ENCODE results near the gene AMER2. TPM values are rescaled to one million over a fixed set of nuclear protein-coding genes. Genes with fewer than 3 reads are reported as not detected.

AMER2 gene
- total and polyA plus RNA-seq, 2 experiments from 2014 or later = not detected

DNA sequence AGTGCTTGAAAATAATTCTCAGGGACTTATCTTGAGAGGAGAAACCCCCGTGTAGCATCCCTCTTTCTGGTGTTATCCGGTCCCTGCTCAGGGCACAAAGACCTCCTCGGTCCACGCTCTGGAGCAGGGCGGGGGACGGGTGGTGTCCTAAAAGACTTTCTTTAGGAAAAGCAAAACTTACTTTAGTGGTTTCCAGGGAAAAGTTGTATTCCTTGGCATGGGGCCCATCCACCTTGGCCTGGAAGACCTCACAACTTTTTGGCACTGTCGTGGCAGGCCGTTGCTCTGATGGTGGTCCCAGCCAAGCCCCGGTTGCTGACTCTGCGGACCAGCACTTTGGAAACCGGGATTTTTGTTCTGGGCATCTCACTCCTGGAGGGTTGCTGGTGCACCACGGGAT, 2.7 kb downstream of the AMER2 start:
- H3K9me3 ChIP-seq (ENCODE audit: low read depth) = no peaks in the 10 kb centered on the region
- H2AFZ ChIP-seq = no peak overlapping the region
- in situ Hi-C loops (cut with MboI) = no loop called here
- no peaks in the 10 kb centered on the region for H3K9me2 ChIP-seq (ENCODE audit: insufficient read depth)
- peaks cover 68% of the 10 kb centered on the region for H3K27me3 ChIP-seq (replicated peaks; ENCODE audit: insufficient read depth)
- no peaks in the 10 kb centered on the region for H3F3A ChIP-seq (ENCODE audit: insufficient read depth)
- H3K4me2 ChIP-seq (ENCODE audit: unreplicated experiment) = no peak overlapping the region
- TF ChIP-seq EZH2phosphoT487 (IDR thresholded peaks at IDR 0.05; ENCODE audit: insufficient read depth, low read depth) (no peak), EZH2 (IDR thresholded peaks at IDR 0.05; ENCODE audit: insufficient read depth, poor library complexity, severe bottlenecking) (no peak)
- H3K4me1 ChIP-seq (ENCODE audit: insufficient read depth) = no peaks in the 10 kb centered on the region
- no peak overlapping the region for H3K27ac ChIP-seq
- no peaks in the 10 kb centered on the region for H3K79me2 ChIP-seq (ENCODE audit: insufficient read depth)
- no peak overlapping the region for H3K4me3 ChIP-seq
- H3K36me3 ChIP-seq (ENCODE audit: low read depth) = no peaks in the 10 kb centered on the region
- H4K20me1 ChIP-seq (ENCODE audit: insufficient read depth) = no peaks in the 10 kb centered on the region
- no peak overlapping the region for H3K9ac ChIP-seq
- no peak for DNase-seq
- 71 to 74% methylated on average over 12 of the region's 12 CpGs for WGBS, 2 experiments (ENCODE audit: low coverage in 1 of 2, low lambda C conversion rate in 2 of 2, missing lambda C conversion rate in 2 of 2)

DNA sequence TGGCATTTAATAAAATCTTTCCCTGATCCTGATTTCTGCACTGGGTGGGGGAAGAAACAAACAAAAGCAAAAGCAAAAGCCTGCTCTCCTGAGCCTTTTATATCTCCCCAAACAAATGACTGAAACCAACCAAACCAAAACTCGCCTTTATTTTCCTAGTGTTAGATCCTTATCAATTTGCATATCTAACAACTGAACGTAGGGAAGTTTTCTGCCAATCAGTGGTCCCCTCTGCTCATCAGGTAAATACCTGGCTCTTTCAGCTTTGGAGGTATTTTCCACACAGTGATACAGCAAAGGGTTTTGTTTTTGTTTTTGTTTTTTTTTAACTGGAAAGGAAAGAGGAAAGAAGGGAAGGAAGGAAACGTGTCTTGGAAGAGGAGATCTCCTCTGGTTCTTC, 3.3 kb downstream of the AMER2 start:
- Histone ChIP-seq H3K4me1 (ENCODE audit: insufficient read depth) (no peaks in the 10 kb centered on the region), H3K4me3 (no peak overlapping the region), H3K9ac (no peak overlapping the region), H4K20me1 (ENCODE audit: insufficient read depth) (no peaks in the 10 kb centered on the region), H3F3A (ENCODE audit: insufficient read depth) (no peaks in the 10 kb centered on the region), H3K4me2 (ENCODE audit: unreplicated experiment) (no peak overlapping the region), H3K36me3 (ENCODE audit: low read depth) (no peaks in the 10 kb centered on the region), H3K9me3 (ENCODE audit: low read depth) (no peaks in the 10 kb centered on the region), H3K9me2 (ENCODE audit: insufficient read depth) (no peaks in the 10 kb centered on the region), H3K27me3 (replicated peaks; ENCODE audit: insufficient read depth) (peaks cover 67% of the 10 kb centered on the region), H3K79me2 (ENCODE audit: insufficient read depth) (no peaks in the 10 kb centered on the region), H2AFZ (no peak overlapping the region), H3K27ac (no peak overlapping the region)
- 13 to 20% methylated on average over 3 of the region's 3 CpGs for WGBS, 2 experiments (ENCODE audit: low coverage in 1 of 2, low lambda C conversion rate in 2 of 2, missing lambda C conversion rate in 2 of 2)
- no peak for TF ChIP-seq EZH2phosphoT487 (IDR thresholded peaks at IDR 0.05; ENCODE audit: insufficient read depth, low read depth)
- no peak for TF ChIP-seq EZH2 (IDR thresholded peaks at IDR 0.05; ENCODE audit: insufficient read depth, poor library complexity, severe bottlenecking)
- in situ Hi-C loops (cut with MboI) = no loop called here
- DNase-seq = no peak

DNA sequence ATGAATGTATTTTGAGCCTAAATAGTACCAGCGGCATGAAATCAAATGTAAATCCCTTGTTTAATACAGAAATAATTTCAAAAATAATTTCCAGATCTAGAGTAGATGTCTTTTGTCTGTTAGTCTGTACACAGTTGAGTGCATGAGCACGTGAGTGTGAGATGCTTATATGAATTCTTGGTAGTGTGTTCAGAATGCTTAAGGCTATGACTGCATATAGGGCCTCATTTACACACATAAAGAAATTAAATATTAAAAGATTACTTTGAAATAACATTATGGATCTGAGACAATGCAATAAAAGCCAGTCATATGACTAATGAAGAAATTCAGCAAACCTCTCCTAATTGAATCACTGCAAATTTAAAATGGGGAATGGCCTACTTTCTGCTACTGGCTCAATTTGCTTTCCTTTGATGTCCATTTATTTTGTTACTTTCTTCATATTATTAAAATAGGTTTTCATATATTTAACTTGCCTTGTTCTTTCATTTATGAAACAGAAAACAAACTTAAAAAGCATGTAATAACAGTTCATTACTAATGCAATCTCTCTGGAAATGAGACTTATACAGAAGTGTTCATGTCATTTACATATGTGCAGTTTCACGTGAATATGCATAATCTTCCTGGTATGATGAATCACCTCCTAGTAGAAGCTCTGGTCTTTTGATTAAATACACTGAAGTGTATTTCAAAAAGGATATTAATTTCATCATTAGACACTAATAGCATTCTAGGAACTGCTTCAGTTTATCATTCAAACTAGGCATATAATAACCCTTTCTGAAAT, 4.5 kb downstream of the AMER2 start:
- Histone ChIP-seq H3K27ac (no peak overlapping the region), H3K4me1 (ENCODE audit: insufficient read depth) (no peaks in the 10 kb centered on the region), H2AFZ (no peak overlapping the region), H4K20me1 (ENCODE audit: insufficient read depth) (no peaks in the 10 kb centered on the region), H3K4me2 (ENCODE audit: unreplicated experiment) (no peak overlapping the region), H3K4me3 (no peak overlapping the region), H3K27me3 (replicated peaks; ENCODE audit: insufficient read depth) (peaks cover 56% of the 10 kb centered on the region), H3K9me3 (ENCODE audit: low read depth) (no peaks in the 10 kb centered on the region), H3K36me3 (ENCODE audit: low read depth) (no peaks in the 10 kb centered on the region), H3K79me2 (ENCODE audit: insufficient read depth) (no peaks in the 10 kb centered on the region), H3K9ac (no peak overlapping the region), H3K9me2 (ENCODE audit: insufficient read depth) (no peaks in the 10 kb centered on the region), H3F3A (ENCODE audit: insufficient read depth) (no peaks in the 10 kb centered on the region)
- TF ChIP-seq EZH2 (IDR thresholded peaks at IDR 0.05; ENCODE audit: insufficient read depth, poor library complexity, severe bottlenecking) (no peak), EZH2phosphoT487 (IDR thresholded peaks at IDR 0.05; ENCODE audit: insufficient read depth, low read depth) (no peak)
- 32 to 38% methylated on average over 3 of the region's 3 CpGs for WGBS, 2 experiments (ENCODE audit: low coverage in 1 of 2, low lambda C conversion rate in 2 of 2, missing lambda C conversion rate in 2 of 2)
- DNase-seq = no peak
- in situ Hi-C loops (cut with MboI) = no loop called here

DNA sequence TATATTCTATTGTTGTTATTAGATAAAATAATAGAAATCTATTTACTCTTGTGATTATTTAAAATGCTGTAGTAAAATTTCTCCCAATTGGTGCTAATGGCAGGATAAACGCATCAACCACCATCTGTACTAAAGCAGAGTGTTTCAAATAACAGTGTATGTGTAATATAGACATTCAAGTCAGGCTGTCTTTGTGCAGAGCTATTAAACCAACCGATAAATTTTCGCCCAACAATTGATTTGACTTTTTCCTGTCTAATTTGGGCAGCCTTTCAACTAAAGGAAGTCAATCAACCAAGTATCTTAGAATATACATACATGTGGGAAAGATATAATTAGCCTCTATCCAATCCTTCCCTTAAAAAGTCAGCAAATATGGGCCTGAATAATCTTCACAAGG, 5.8 kb downstream of the AMER2 start:
- Histone ChIP-seq H3K4me2 (ENCODE audit: unreplicated experiment) (no peak overlapping the region), H3K4me3 (no peak overlapping the region), H3K4me1 (ENCODE audit: insufficient read depth) (no peaks in the 10 kb centered on the region), H3K9me2 (ENCODE audit: insufficient read depth) (no peaks in the 10 kb centered on the region), H3K9ac (no peak overlapping the region), H3F3A (ENCODE audit: insufficient read depth) (no peaks in the 10 kb centered on the region), H4K20me1 (ENCODE audit: insufficient read depth) (no peaks in the 10 kb centered on the region), H3K27me3 (replicated peaks; ENCODE audit: insufficient read depth) (peaks cover 43% of the 10 kb centered on the region), H3K9me3 (ENCODE audit: low read depth) (no peaks in the 10 kb centered on the region), H3K36me3 (ENCODE audit: low read depth) (no peaks in the 10 kb centered on the region), H3K27ac (no peak overlapping the region), H2AFZ (no peak overlapping the region), H3K79me2 (ENCODE audit: insufficient read depth) (no peaks in the 10 kb centered on the region)
- in situ Hi-C loops (cut with MboI) = no loop called here
- no peak for DNase-seq
- no peak for TF ChIP-seq EZH2phosphoT487 (IDR thresholded peaks at IDR 0.05; ENCODE audit: insufficient read depth, low read depth)
- no peak for TF ChIP-seq EZH2 (IDR thresholded peaks at IDR 0.05; ENCODE audit: insufficient read depth, poor library complexity, severe bottlenecking)
- WGBS, 2 experiments (ENCODE audit: low coverage in 1 of 2, low lambda C conversion rate in 2 of 2, missing lambda C conversion rate in 2 of 2) = 35 to 37% methylated on average over 3 of the region's 3 CpGs
